SJSA1 (cell line): ENCODE measurements around the gene TOLLIP. TPM values are rescaled to one million over a fixed set of nuclear protein-coding genes. Genes with fewer than 3 reads are reported as not detected.

Experiments
- DNase-seq, 2 experiments: peaks; one replicate each; pipeline ENCODE4 v3.0.0-alpha.2; 2015 to 2020; ENCODE audit warnings: low spot score in 2 of 2, low read depth in 1 of 2
- H3K27ac ChIP-seq: fragments of 250-450 bp; sonication (Bioruptor Pico); 2 replicates; pipeline ENCODE4 v1.5.1; 2020; ENCODE audit warnings: mild to moderate bottlenecking, moderate library complexity
- H3K27me3 ChIP-seq: fragments of 250-450 bp; sonication (Bioruptor Pico); replicated peaks from 2 replicates; pipeline ENCODE4 v1.5.1; 2020; ENCODE audit warnings: mild to moderate bottlenecking, moderate library complexity
- H3K36me3 ChIP-seq: fragments of 250-450 bp; sonication (Bioruptor Pico); 2 replicates; pipeline ENCODE4 v1.5.1; 2020; ENCODE audit warnings: mild to moderate bottlenecking
- H3K4me1 ChIP-seq: fragments of 250-450 bp; sonication (Bioruptor Pico); replicated peaks from 2 replicates; pipeline ENCODE4 v1.6.1; 2021; ENCODE audit warnings: mild to moderate bottlenecking
- H3K4me3 ChIP-seq: fragments of 250-450 bp; sonication (Bioruptor Pico); 2 replicates; pipeline ENCODE4 v1.5.1; 2020; ENCODE audit warnings: mild to moderate bottlenecking
- H3K9me3 ChIP-seq: fragments of 250-450 bp; sonication (Bioruptor Pico); replicated peaks from 2 replicates; pipeline ENCODE4 v1.5.1; 2020; ENCODE audit warnings: mild to moderate bottlenecking
- total RNA-seq: library from RNA; depleted of rRNA; stranded (reverse); fragments of >200 nt; shearing (Covaris generic); gene quantifications from 2 replicates; pipeline ENCODE4 v1.2.3, GENCODE V29; 2014

TOLLIP gene
- total RNA-seq, 1 experiment from 2014 or later, result 18.8 TPM

DNA sequence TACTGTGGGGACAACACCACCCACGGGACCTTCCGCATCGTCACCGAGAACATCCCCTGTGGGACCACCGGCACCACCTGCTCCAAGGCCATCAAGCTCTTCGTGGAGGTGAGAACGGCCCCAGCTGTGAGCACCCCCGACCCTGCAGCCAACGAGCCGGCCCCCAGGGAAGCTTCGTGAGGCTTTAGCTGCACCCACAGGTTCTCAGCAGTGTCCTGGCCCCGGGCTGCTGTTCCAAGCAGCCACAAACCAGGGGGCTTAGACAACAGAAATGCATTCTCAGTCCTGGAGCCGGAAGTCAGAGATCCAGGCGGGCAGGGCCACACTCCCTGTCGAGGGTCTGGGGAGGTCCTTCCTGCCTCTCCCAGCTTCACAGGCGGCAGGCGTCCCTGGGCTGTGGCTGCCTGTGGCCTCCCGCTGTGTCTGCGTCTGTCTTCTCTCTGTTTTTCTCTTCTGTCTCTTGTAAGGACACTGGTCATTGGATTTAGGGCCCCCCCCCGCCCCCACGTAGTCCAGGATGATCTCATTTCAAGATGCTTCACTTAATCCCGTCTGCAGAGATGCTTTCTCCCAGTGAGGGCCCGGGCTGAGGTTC, 74.0 kb downstream of the TOLLIP start:
- H3K4me3 ChIP-seq, result no peak overlapping the region
- H3K36me3 ChIP-seq, result no peaks in the 10 kb centered on the region
- H3K9me3 ChIP-seq, result no peaks in the 10 kb centered on the region
- H3K27me3 ChIP-seq, result no peaks in the 10 kb centered on the region
- H3K4me1 ChIP-seq, result no peaks in the 10 kb centered on the region
- no peak for DNase-seq
- H3K27ac ChIP-seq, result no peak overlapping the region

DNA sequence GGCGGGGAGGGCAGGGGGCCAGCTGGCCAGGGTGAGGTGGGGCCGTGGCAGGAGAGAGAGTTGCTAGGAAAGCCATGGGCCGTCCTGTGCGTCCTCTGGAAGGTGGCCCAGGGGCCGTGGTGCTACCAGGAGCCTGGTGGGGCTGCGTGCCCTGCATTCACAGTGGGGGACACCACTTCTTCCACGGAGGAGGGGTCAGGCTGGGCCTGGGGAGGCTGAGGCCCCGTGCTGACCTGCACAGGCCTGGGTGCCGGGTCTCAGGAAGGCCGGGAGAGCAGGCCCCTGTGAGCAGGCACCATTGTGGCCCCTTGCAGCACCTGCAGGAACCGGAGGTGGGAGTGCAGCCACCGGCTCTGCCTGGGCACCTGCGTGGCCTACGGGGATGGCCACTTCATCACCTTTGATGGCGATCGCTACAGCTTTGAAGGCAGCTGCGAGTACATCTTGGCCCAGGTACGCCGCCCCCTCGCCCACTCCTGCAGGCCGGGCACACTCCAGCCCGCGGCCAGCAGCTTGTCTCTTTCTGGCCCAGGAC, 74.6 kb downstream of the TOLLIP start:
- no peak overlapping the region for H3K27ac ChIP-seq
- DNase-seq, result no peak
- H3K36me3 ChIP-seq, result no peaks in the 10 kb centered on the region
- no peaks in the 10 kb centered on the region for H3K9me3 ChIP-seq
- H3K27me3 ChIP-seq, result no peaks in the 10 kb centered on the region
- no peak overlapping the region for H3K4me3 ChIP-seq
- no peaks in the 10 kb centered on the region for H3K4me1 ChIP-seq

DNA sequence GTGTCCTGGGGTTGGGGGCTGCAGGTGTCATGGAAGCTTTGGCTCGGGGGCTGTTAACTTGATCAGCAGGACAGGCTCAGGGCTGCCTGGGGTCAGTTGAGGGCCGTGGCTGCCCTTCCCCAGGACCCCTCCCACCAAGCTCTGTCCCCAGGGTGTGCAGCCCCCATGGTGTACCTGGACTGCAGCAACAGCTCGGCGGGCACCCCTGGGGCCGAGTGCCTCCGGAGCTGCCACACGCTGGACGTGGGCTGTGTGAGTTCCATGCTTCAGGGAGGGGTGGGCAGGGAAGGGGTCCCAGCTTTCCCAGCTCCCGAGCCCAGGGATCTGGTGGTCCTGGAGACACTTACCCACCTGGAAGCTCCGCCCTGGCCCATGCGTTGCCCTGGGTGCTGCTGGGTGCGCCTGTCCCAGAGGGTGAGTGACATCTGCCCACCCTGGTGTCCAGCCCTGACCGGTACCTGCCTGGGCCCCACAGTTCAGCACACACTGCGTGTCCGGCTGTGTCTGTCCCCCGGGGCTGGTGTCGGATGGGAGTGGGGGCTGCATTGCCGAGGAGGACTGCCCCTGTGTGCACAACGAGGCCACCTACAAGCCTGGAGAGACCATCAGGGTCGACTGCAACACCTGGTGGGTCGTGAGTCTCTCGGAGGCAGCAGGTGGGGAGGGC, 75.2 kb downstream of the TOLLIP start:
- no peaks in the 10 kb centered on the region for H3K4me1 ChIP-seq
- no peaks in the 10 kb centered on the region for H3K9me3 ChIP-seq
- H3K36me3 ChIP-seq, result no peaks in the 10 kb centered on the region
- no peak overlapping the region for H3K27ac ChIP-seq
- H3K4me3 ChIP-seq, result no peak overlapping the region
- DNase-seq, result no peak
- no peaks in the 10 kb centered on the region for H3K27me3 ChIP-seq

DNA sequence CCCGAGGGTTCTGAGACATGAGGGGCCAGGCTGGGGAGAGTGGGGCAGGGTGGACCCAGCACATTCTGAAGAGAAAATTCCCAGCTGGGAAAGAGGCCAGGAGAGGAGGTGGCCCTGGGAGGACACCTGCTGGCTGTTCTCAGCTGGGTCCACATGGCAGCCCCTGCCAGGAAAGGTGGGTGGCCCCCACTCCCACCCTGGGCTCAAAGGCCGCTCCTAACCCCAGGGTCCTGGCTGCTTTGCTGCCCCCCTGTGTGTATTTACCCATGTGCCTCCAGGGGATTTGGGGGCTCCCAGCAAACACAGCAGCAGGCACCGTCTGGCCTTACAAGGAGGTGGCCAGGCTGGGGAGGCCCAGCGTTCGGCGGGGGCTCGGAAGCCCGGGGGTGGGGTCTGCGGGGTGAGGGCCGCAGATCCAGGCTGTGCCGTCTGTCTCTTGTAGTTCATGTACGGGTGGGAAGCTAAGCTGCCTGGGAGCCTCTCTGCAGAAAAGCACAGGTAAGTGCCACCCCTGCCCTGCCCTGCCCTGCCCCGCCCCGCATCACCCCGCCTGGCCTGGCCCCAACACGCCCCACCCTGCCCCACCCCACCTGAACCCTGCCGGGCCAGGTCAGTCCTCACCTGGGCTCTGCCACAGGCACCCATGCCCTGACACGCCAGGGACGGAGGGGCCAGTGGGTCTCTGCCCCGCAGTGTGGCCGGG, 75.9 kb downstream of the TOLLIP start:
- Histone ChIP-seq H3K36me3 (no peaks in the 10 kb centered on the region), H3K4me3 (no peak overlapping the region), H3K9me3 (no peaks in the 10 kb centered on the region), H3K27me3 (no peaks in the 10 kb centered on the region), H3K4me1 (no peaks in the 10 kb centered on the region), H3K27ac (no peak overlapping the region)
- no peak for DNase-seq

DNA sequence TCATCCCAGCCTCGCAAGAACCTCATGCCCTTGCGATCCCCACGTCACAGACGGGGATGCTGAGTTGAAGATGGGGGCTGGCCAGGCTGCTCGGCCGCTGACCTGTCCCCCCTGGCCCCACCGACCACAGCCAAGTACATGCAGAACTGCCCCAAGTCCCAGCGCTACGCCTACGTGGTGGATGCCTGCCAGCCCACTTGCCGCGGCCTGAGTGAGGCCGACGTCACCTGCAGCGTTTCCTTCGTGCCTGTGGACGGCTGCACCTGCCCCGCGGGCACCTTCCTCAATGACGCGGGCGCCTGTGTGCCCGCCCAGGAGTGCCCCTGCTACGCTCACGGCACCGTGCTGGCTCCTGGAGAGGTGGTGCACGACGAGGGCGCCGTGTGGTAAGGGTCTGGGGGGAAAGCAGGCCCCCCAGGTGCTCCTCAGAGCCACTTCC, 76.5 kb downstream of the TOLLIP start:
- Histone ChIP-seq H3K36me3 (no peaks in the 10 kb centered on the region), H3K4me3 (no peak overlapping the region), H3K9me3 (no peaks in the 10 kb centered on the region), H3K4me1 (no peaks in the 10 kb centered on the region), H3K27me3 (no peaks in the 10 kb centered on the region), H3K27ac (no peak overlapping the region)
- DNase-seq, result no peak

DNA sequence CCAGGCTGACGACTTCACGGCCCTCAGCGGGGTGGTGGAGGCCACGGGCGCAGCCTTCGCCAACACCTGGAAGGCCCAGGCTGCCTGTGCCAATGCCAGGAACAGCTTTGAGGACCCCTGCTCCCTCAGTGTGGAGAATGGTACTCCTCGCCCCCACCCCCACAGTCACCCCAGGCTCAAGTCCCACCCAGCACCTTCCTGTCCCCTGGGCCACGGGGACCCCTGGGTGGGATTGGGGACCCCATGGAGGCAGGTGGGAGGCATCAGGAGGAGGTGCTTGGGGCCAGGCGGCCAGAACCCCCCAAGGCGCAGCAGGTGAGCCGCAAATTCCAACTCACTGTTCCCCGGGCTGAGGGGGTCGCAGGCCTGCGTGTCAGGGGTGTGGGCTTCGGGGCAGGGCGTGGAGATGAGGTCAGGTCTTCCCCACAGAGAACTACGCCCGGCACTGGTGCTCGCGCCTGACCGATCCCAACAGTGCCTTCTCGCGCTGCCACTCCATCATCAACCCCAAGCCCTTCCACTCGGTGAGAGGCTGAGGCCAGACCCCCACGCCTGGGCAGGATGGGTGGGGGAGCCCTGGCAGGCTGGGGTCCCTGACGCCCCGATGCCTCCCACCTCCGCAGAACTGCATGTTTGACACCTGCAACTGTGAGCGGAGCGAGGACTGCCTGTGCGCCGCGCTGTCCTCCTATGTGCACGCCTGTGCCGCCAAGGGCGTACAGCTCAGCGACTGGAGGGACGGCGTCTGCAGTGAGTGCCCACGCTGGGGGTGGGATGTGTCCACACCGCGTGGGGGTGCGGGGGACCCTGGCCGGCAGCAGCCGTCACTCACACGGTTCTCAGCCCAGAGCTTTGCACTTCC, 77.2 kb downstream of the TOLLIP start:
- no peaks in the 10 kb centered on the region for H3K36me3 ChIP-seq
- H3K27me3 ChIP-seq, result no peaks in the 10 kb centered on the region
- no peaks in the 10 kb centered on the region for H3K9me3 ChIP-seq
- H3K4me3 ChIP-seq, result no peak overlapping the region
- no peaks in the 10 kb centered on the region for H3K4me1 ChIP-seq
- DNase-seq, result no peak
- H3K27ac ChIP-seq, result no peak overlapping the region

DNA sequence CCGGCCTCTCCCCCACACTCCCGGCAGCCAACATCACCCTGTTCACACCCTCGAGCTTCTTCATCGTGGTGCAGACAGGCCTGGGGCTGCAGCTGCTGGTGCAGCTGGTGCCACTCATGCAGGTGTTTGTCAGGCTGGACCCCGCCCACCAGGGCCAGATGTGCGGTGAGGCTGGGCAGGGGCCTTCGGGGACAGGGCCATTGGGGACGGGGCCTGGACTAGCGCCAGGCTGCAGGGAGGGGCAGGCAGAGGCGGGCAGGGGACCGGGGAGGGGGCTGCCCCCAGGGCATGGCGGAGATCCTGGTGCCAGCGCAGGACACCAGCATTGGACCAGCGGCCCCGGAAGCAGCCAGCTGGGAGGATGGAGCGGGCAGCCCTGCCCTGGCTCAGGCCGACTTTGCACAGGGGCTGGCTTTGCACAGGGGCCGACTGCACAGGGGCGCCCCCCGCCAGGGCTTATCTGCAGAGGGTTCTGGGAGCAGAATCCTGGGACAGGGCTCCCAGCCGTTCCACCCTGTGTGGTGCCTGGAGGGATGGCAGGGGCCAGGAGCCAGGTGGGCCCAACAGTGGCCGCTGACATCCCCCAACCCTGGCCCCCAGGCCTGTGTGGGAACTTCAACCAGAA, 77.9 kb downstream of the TOLLIP start:
- DNase-seq, result no peak
- Histone ChIP-seq H3K36me3 (no peaks in the 10 kb centered on the region), H3K27ac (no peak overlapping the region), H3K27me3 (no peaks in the 10 kb centered on the region), H3K4me3 (no peak overlapping the region), H3K4me1 (no peaks in the 10 kb centered on the region), H3K9me3 (no peaks in the 10 kb centered on the region)

DNA sequence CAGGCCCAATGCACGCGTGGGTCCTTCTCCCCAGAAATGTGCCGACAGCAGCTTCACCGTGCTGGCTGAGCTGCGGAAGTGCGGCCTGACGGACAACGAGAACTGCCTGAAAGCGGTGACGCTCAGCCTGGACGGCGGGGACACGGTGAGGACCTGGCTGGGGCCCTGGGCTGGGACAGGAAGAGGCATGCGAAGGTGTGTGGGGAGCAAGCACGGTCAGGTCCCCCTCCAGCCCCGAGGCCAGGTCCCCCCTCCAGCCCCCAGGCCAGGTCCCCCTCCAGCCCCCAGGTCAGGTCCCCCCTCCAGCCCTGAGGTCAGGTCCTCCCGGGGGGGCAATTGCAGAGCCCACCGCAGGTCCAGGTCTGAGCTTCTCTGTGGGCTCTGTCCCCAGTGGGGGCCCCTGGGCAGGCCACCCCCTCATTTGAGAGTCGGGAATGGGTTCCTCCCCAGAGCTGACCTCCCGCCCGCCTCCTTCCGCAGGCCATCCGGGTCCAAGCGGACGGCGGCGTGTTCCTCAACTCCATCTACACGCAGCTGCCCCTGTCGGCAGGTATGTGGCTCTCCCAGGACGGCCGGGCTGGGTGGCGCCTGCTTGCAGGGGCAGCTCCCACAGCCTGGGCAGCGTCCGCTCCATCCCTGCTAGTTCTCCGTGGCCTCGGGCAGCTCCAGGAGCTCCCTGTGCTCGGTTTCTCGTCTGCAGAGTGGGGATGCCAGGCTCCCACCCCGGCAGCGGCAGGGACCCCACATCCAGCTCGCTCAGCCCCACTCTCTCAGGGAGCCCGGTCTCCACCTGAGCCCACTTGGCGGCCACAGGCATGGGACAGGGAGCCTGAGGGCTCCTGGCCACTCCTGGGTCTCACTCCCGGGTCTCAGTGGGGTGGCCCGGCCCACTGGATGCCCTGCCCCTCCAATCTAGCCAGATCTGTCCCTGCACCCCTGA, 78.7 kb downstream of the TOLLIP start:
- DNase-seq, result no peak
- H3K4me1 ChIP-seq, result no peaks in the 10 kb centered on the region
- no peaks in the 10 kb centered on the region for H3K27me3 ChIP-seq

DNA sequence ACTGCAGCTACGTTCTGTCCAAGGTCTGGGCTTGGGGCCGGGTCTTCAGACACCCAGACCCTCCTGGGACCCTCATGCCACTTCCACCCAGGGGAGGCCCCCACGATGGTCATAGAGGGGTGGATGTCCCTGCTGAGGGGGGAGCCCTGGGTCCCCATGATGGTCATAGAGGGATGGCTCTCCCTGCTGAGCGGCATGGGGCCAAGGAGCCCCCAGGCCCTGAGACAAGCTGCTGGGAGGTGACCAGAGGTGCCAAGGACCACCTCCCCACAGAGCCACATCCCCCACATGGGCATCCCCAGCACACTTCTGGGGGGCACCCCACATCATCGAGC, 79.3 kb downstream of the TOLLIP start:
- Histone ChIP-seq H3K36me3 (no peaks in the 10 kb centered on the region), H3K9me3 (no peaks in the 10 kb centered on the region), H3K4me3 (no peak overlapping the region), H3K4me1 (no peaks in the 10 kb centered on the region), H3K27me3 (0 out of 2 replicates have a peak, but pooled peaks cover 1% of the 10 kb centered on the region), H3K27ac (no peak overlapping the region)
- DNase-seq, result no peak

More for the DNA sequence above, 78.7 kb downstream of the TOLLIP start:
- Histone ChIP-seq H3K9me3 (no peaks in the 10 kb centered on the region), H3K36me3 (no peaks in the 10 kb centered on the region), H3K27ac (no peak overlapping the region), H3K4me3 (no peak overlapping the region)

DNA sequence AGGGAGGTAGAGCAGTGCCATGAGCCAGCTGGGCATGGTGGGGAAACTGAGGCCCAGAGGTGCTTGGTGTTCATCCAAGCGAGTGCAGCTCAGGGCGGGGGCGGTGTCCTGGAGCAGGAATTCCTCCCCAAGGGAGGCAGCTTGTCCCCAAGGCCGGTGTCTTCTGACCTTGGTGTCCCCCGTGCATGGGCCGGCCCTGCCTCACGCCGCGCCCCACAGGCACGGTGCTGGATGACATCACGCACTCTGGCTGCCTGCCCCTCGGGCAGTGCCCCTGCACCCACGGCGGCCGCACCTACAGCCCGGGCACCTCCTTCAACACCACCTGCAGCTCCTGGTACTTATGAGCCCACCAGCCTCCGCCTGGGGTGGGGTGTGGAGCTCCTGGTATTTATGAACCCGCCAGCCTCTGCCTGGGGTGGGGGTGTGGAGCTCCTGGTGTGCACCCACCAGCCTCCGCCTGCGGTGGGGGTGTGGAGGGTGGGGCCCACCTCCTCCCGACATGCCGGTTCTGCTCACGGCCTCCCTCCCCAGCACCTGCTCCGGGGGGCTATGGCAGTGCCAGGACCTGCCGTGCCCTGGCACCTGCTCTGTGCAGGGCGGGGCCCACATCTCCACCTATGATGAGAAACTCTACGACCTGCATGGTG, 79.8 kb downstream of the TOLLIP start:
- Histone ChIP-seq H3K27ac (no peak overlapping the region), H3K27me3 (0 out of 2 replicates have a peak, but pooled peaks cover 6% of the 10 kb centered on the region), H3K4me1 (no peaks in the 10 kb centered on the region), H3K4me3 (no peak overlapping the region), H3K9me3 (no peaks in the 10 kb centered on the region), H3K36me3 (no peaks in the 10 kb centered on the region)
- DNase-seq, result no peak

DNA sequence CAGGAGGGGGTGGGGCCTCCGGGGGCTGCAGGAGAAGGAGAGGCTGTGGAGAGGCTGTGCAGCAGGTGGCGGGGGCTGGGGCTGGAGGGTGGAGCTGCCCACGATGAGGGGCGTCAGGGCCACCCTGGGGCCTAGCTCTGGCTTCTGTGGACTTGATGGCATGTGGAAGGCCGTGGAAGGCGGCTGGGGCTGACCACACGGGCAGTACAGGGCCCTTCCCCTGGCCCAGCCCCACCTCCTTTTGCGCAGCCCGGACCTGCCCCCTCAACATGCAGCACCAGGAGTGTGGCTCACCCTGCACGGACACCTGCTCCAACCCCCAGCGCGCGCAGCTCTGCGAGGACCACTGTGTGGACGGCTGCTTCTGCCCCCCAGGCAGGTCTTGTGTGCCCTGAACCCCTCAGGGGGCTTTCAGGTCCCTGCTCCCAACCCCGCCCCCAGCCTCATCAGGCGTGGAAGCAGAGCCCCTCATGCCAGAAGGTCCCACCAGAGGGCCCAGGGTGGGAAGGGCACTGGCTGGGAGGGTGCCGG, 80.4 kb downstream of the TOLLIP start:
- Histone ChIP-seq H3K9me3 (no peaks in the 10 kb centered on the region), H3K36me3 (no peaks in the 10 kb centered on the region), H3K4me3 (no peak overlapping the region), H3K27ac (no peak overlapping the region), H3K27me3 (0 out of 2 replicates have a peak, but pooled peaks cover 6% of the 10 kb centered on the region), H3K4me1 (no peaks in the 10 kb centered on the region)
- DNase-seq, result no peak
